ENCODE data around the gene EYA2. TPM values are rescaled to one million over a fixed set of nuclear protein-coding genes. Genes with fewer than 3 reads are reported as not detected.

EYA2 gene
- total RNA-seq, 3 donors from 2014 or later, result 5.4 to 19.2 (median 12.5) TPM

GRCh38 chr20:46913329-46914044 is 18.8 kb downstream of the EYA2 start:
- Histone ChIP-seq H3K27me3 (no peaks in the 10 kb centered on the region), H3K4me1 (peaks cover 0 to 3% of the 10 kb centered on the region in 2 donors), H3K9me3 (peaks cover 0 to under 1% of the 10 kb centered on the region in 2 donors), H3K27ac (no peak overlapping the region), H3K36me3 (no peaks in the 10 kb centered on the region), H3K4me3 (no peak overlapping the region)
- intact Hi-C loops (cut with DNase I; ENCODE audit: low total_unique reads), result no loop called here
- no peak for DNase-seq (ENCODE audit: low spot score in 2 of 2)
- TF ChIP-seq CTCF (IDR thresholded peaks at IDR 0.05) (no peak), POLR2AphosphoS5 (IDR thresholded peaks at IDR 0.05) (no peak), POLR2A (IDR thresholded peaks at IDR 0.05) (no peak)

- intact Hi-C loops (cut with DNase I; ENCODE audit: low total_unique reads), result loop anchor here (5.0 kb wide), 1 partner anchor 172 kb away; no protein-coding TSS in a partner anchor
- Histone ChIP-seq H3K9me3 (peaks cover 0 to 9% of the 10 kb centered on the region in 2 donors), H3K4me3 (no peak overlapping the region), H3K36me3 (no peaks in the 10 kb centered on the region), H3K4me1 (peaks cover 0 to 3% of the 10 kb centered on the region in 2 donors), H3K27me3 (no peaks in the 10 kb centered on the region), H3K27ac (peak overlapping the region in 1 of 2 donors; percentile 54)
- TF ChIP-seq POLR2AphosphoS5 (IDR thresholded peaks at IDR 0.05), result no peak
- no peak for TF ChIP-seq POLR2A (IDR thresholded peaks at IDR 0.05)
- no peak for DNase-seq (ENCODE audit: low spot score in 2 of 2)
These were observed 20.2 kb downstream of the EYA2 start for GRCh38 chr20:46914789-46915379.

- no peaks in the 10 kb centered on the region for H3K36me3 ChIP-seq
- no peaks in the 10 kb centered on the region for H3K27me3 ChIP-seq
- peaks cover 0 to 9% of the 10 kb centered on the region in 2 donors for H3K9me3 ChIP-seq
- H3K27ac ChIP-seq, result peak overlapping the region in 1 of 2 donors; percentile 54
- no peak for TF ChIP-seq POLR2A (IDR thresholded peaks at IDR 0.05)
- TF ChIP-seq POLR2AphosphoS5 (IDR thresholded peaks at IDR 0.05), result no peak
- no peak for TF ChIP-seq CTCF (IDR thresholded peaks at IDR 0.05)
- intact Hi-C loops (cut with DNase I; ENCODE audit: low total_unique reads), result loop anchor here (5.0 kb wide), 1 partner anchor 172 kb away; no protein-coding TSS in a partner anchor
- no peak for DNase-seq (ENCODE audit: low spot score in 2 of 2)
- peaks cover 0 to 3% of the 10 kb centered on the region in 2 donors for H3K4me1 ChIP-seq
- no peak overlapping the region for H3K4me3 ChIP-seq
These were observed 21.1 kb downstream of the EYA2 start for GRCh38 chr20:46915575-46916257.

DNA sequence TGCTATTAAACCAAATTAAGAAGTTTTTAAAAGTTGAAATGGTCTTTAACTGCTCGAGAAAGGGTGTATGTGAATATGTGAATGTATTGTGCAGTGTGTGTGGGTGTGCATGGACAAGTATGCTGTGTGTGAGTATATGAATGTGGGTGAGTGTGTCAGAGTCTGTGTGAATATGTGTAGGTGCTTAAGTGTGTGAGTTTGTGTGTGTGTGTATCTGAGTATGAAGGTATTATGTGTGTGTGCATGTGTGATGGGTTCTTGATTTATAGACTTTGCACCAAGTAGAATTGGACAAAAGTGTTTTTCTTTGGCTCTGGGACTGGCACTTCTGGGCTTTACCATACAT is 21.6 kb downstream of the EYA2 start:
- H3K4me1 ChIP-seq, result peaks cover 0 to 3% of the 10 kb centered on the region in 2 donors
- no peak overlapping the region for H3K27ac ChIP-seq
- H3K36me3 ChIP-seq, result no peaks in the 10 kb centered on the region
- DNase-seq (ENCODE audit: low spot score in 2 of 2), result no peak
- peaks cover 0 to 9% of the 10 kb centered on the region in 2 donors for H3K9me3 ChIP-seq
- intact Hi-C loops (cut with DNase I; ENCODE audit: low total_unique reads), result loop anchor here (5.0 kb wide), 1 partner anchor 171 kb away; no protein-coding TSS in a partner anchor
- H3K27me3 ChIP-seq, result no peaks in the 10 kb centered on the region
- H3K4me3 ChIP-seq, result no peak overlapping the region
- TF ChIP-seq CTCF (IDR thresholded peaks at IDR 0.05) (no peak), POLR2AphosphoS5 (IDR thresholded peaks at IDR 0.05) (no peak), POLR2A (IDR thresholded peaks at IDR 0.05) (no peak)

DNA sequence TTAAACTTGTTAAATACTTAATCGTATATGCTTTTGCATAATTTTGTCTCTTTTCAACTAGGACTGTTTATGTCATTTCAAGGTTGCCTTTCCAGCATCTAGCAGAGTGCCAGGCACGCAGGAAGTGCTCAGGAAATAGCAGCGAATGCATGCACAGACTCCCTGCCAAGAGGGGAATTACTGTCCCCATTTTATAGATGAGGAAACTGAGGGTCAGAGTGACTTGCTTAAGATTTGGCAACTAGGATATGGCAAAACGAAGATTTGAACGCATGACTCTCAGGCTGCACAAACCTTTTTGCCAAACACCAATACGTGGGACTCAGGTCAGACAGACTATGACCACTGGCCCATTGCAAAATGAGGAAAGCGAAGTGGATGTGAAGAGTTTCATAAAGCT is 22.5 kb downstream of the EYA2 start:
- Histone ChIP-seq H3K36me3 (no peaks in the 10 kb centered on the region), H3K4me1 (peaks cover 0 to 3% of the 10 kb centered on the region in 2 donors), H3K9me3 (peaks cover 0 to 9% of the 10 kb centered on the region in 2 donors), H3K4me3 (no peak overlapping the region), H3K27me3 (no peaks in the 10 kb centered on the region), H3K27ac (no peak overlapping the region)
- intact Hi-C loops (cut with DNase I; ENCODE audit: low total_unique reads), result loop anchor here (5.0 kb wide), 1 partner anchor 170 kb away; no protein-coding TSS in a partner anchor
- no peak for TF ChIP-seq CTCF (IDR thresholded peaks at IDR 0.05)
- no peak for TF ChIP-seq POLR2A (IDR thresholded peaks at IDR 0.05)
- no peak for TF ChIP-seq POLR2AphosphoS5 (IDR thresholded peaks at IDR 0.05)
- no peak for DNase-seq (ENCODE audit: low spot score in 2 of 2)

Data from breast epithelium (tissue), 4 donors.